ENCODE measurements around the gene USP54. TPM values are rescaled to one million over a fixed set of nuclear protein-coding genes. Genes with fewer than 3 reads are reported as not detected.

Gene USP54
- total RNA-seq, 4 donors from 2014 or later = 41.0 to 65.1 (median 50.5) TPM

DNA sequence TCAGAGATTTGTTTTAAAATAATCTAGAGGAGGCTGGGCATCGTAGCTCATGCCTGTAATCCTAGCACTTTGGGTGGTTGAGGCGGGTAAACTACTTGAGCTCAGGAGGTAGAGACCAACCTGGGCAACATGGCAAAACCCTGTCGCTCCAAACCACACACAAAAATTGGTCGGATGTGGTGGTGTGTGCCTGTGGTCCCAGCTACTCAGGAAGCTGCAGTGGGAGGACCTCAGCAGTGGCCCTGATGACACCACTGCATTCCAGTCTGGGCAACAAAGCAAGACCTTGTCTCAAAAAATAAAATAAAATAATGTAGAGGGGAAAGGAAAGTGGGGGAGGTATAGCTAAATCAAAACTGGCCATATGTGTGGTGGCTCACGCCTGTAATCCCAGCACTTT, 81.4 kb downstream of the USP54 start:
- Histone ChIP-seq H3K36me3 (peaks cover 0 to 33% (median 0%) of the 10 kb centered on the region in 3 donors), H3K27me3 (no peaks in the 10 kb centered on the region), H3K4me1 (no peaks in the 10 kb centered on the region), H3K9me3 (no peaks in the 10 kb centered on the region), H3K4me3 (no peak overlapping the region), H3K27ac (no peak overlapping the region)
- DNase-seq = no peak
- TF ChIP-seq, protein P1, sequence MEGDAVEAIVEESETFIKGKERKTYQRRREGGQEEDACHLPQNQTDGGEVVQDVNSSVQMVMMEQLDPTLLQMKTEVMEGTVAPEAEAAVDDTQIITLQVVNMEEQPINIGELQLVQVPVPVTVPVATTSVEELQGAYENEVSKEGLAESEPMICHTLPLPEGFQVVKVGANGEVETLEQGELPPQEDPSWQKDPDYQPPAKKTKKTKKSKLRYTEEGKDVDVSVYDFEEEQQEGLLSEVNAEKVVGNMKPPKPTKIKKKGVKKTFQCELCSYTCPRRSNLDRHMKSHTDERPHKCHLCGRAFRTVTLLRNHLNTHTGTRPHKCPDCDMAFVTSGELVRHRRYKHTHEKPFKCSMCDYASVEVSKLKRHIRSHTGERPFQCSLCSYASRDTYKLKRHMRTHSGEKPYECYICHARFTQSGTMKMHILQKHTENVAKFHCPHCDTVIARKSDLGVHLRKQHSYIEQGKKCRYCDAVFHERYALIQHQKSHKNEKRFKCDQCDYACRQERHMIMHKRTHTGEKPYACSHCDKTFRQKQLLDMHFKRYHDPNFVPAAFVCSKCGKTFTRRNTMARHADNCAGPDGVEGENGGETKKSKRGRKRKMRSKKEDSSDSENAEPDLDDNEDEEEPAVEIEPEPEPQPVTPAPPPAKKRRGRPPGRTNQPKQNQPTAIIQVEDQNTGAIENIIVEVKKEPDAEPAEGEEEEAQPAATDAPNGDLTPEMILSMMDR (IDR thresholded peaks at IDR 0.05) = no peak
- TF ChIP-seq POLR2A (IDR thresholded peaks at IDR 0.05) = no peak

DNA sequence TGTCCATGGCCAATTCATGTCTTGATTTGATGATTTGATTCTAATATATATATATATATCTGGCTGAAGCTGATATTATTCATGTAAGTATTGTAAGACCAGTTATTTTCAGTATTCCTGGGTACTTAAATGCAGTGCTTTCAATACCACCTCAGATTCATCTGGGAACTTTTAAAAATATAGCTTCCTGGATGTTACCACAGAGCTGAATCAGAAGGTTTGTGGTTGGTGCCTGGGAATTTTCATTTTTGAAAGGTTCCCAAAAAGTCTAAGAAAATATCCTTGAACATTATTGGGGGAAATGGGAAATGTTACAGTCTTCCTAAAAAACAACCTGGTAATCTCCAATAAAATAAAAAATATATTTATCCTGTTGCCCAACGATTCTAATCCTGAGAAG, 84.7 kb downstream of the USP54 start:
- no peaks in the 10 kb centered on the region for H3K27me3 ChIP-seq
- peaks cover 0 to 44% (median 0%) of the 10 kb centered on the region in 3 donors for H3K36me3 ChIP-seq
- H3K4me1 ChIP-seq = no peaks in the 10 kb centered on the region
- H3K9me3 ChIP-seq = no peaks in the 10 kb centered on the region
- H3K4me3 ChIP-seq = no peak overlapping the region
- DNase-seq = no peak
- H3K27ac ChIP-seq = no peak overlapping the region
- TF ChIP-seq, protein P1 (IDR thresholded peaks at IDR 0.05) = no peak
- no peak for TF ChIP-seq POLR2A (IDR thresholded peaks at IDR 0.05)

- H3K4me3 ChIP-seq = no peak overlapping the region
- peaks cover 0 to 44% (median 0%) of the 10 kb centered on the region in 3 donors for H3K36me3 ChIP-seq
- no peak overlapping the region for H3K27ac ChIP-seq
- DNase-seq = no peak
- TF ChIP-seq POLR2A (IDR thresholded peaks at IDR 0.05) = no peak
- TF ChIP-seq, protein P1 (IDR thresholded peaks at IDR 0.05) = no peak
- H3K4me1 ChIP-seq = no peaks in the 10 kb centered on the region
- H3K27me3 ChIP-seq = no peaks in the 10 kb centered on the region
- H3K9me3 ChIP-seq = no peaks in the 10 kb centered on the region
Measured at GRCh38 chr10:73506074-73506473, 85.1 kb downstream of the USP54 start.

DNA sequence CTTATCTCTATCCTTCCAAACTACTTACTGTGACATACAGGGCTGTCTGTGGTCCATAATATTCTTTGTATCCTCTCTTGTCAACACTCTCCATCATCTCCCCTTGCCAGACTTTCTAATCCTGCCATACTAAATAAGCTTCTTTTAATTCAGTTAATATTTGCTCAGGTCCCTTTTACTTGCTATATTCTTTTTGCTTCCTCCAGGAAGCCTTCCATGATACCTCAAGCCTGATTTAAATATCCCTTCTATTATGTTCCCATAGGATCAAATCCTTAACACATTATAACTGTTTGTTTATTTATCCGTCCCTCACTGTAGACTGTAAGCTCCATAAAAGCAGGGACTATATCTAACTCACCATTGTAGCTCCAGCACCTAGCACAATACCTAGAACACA, 88.1 kb downstream of the USP54 start:
- H3K36me3 ChIP-seq = peaks cover 0 to 72% (median 0%) of the 10 kb centered on the region in 3 donors
- no peak overlapping the region for H3K4me3 ChIP-seq
- no peaks in the 10 kb centered on the region for H3K4me1 ChIP-seq
- no peak for DNase-seq
- H3K27me3 ChIP-seq = no peaks in the 10 kb centered on the region
- H3K9me3 ChIP-seq = no peaks in the 10 kb centered on the region
- TF ChIP-seq POLR2A (IDR thresholded peaks at IDR 0.05) = no peak
- TF ChIP-seq, protein P1 (IDR thresholded peaks at IDR 0.05) = no peak
- H3K27ac ChIP-seq = no peak overlapping the region

GRCh38 chr10:73501651-73502050, 89.5 kb downstream of the USP54 start:
- DNase-seq = no peak
- no peak overlapping the region for H3K27ac ChIP-seq
- H3K4me3 ChIP-seq = no peak overlapping the region
- TF ChIP-seq, protein P1 (IDR thresholded peaks at IDR 0.05) = no peak
- no peak for TF ChIP-seq POLR2A (IDR thresholded peaks at IDR 0.05)
- peaks cover 0 to 74% (median 0%) of the 10 kb centered on the region in 3 donors for H3K36me3 ChIP-seq
- H3K27me3 ChIP-seq = no peaks in the 10 kb centered on the region
- no peaks in the 10 kb centered on the region for H3K9me3 ChIP-seq
- peaks cover 0 to 4% (median 0%) of the 10 kb centered on the region in 4 donors for H3K4me1 ChIP-seq

- H3K4me1 ChIP-seq = peaks cover 0 to 32% (median 6%) of the 10 kb centered on the region in 4 donors
- H3K27me3 ChIP-seq = no peaks in the 10 kb centered on the region
- DNase-seq = no peak
- no peak for TF ChIP-seq POLR2A (IDR thresholded peaks at IDR 0.05)
- TF ChIP-seq, protein P1 (IDR thresholded peaks at IDR 0.05) = no peak
- no peak overlapping the region for H3K27ac ChIP-seq
- no peaks in the 10 kb centered on the region for H3K9me3 ChIP-seq
- no peak overlapping the region for H3K4me3 ChIP-seq
- peaks cover 0 to 37% (median 0%) of the 10 kb centered on the region in 3 donors for H3K36me3 ChIP-seq
Measured at GRCh38 chr10:73497623-73498022, 93.5 kb downstream of the USP54 start.

Measured in Peyer's patch (tissue), 4 donors.